PC-9 (cell line): ENCODE results near the gene AUTS2.

ENCODE experiments used
- EZH2 ChIP-seq: fragments of 200-600 bp; sonication (generic); IDR thresholded peaks from 2 replicates; pipeline ENCODE4 v1.8.0; 2017; ENCODE audit warnings: antibody characterized with exemption, low read depth
- TF ChIP-seq, protein P1 (sequence below): fragments of 200-600 bp; sonication (generic); conservative IDR thresholded peaks from 2 replicates; pipeline ENCODE4 v1.6.1; 2017; ENCODE audit warnings: mixed run types, antibody characterized with exemption, mild to moderate bottlenecking, moderate library complexity

DNA sequence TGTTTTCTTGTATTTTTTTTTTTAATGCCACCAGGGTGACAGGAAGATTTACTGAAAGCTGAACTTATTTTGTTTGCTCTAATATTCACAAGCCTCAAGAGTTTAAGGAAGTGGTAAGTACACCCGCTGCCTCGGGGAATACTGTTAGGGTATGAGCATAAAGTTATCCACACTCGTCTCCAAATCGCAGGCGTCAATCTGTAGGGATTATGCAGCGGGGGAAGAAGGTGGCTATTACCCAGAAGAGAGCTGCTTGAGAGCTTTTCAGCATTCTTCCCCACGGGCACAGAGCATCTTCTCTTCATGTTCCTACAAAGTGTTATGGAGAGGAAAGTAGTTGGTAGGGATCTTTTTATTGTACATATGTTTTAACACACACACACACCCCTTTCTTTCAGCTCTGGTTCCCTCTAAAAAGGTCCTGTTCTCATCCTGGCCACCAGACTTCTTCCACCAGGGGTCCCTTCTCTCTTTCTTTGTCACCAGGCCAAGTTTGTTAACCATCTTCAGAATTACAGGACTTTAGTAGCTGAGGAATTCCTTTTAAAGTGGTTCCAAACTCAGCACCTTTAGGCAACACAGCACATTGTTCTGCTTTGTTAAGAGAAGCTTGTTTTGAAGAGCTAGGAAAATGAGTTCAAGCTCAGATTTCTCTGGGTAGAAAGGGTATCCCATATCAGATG, 1122.1 kb downstream of the AUTS2 start:
- TF ChIP-seq, protein P1, sequence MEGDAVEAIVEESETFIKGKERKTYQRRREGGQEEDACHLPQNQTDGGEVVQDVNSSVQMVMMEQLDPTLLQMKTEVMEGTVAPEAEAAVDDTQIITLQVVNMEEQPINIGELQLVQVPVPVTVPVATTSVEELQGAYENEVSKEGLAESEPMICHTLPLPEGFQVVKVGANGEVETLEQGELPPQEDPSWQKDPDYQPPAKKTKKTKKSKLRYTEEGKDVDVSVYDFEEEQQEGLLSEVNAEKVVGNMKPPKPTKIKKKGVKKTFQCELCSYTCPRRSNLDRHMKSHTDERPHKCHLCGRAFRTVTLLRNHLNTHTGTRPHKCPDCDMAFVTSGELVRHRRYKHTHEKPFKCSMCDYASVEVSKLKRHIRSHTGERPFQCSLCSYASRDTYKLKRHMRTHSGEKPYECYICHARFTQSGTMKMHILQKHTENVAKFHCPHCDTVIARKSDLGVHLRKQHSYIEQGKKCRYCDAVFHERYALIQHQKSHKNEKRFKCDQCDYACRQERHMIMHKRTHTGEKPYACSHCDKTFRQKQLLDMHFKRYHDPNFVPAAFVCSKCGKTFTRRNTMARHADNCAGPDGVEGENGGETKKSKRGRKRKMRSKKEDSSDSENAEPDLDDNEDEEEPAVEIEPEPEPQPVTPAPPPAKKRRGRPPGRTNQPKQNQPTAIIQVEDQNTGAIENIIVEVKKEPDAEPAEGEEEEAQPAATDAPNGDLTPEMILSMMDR = no peak
- TF ChIP-seq EZH2 = no peak
